Inferior parietal cortex (tissue), 1 donor: ENCODE results near the gene CTPS2.
"Not testable (repeated sequence)": the region's sequence is repeated elsewhere in the genome, so short reads cannot be mapped to it uniquely, and the experiment has no call there.

Experiments
- DNase-seq: peaks from one replicate; pipeline ENCODE4 v3.0.0-alpha.2; 2016; ENCODE audit errors: extremely low spot score

Gene CTPS2

GRCh38 chrX:16603822-16604221, 108.6 kb downstream of the CTPS2 start:
- DNase-seq, result no peak

DNA sequence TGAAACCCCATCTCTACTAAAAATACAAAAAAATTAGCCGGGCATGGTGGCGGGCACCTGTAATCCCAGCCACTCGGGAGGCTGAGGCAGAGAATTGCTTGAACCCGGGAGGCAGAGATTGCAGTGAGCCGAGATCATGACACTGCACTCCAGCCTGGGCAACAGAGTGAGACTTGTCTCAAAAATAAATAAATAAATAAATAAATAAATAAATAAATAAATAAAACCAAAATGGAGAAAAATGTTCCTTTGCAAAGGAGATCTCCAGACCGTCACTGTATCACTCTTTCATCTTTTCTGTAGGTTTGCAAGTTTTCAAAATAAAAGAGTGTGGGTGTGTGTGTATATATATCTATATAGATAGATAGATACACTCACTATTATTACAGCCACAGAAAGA, 109.2 kb downstream of the CTPS2 start:
- not testable (repeated sequence) for DNase-seq

- no peak for DNase-seq
These were observed 110.6 kb downstream of the CTPS2 start for GRCh38 chrX:16601885-16602284.

- no peak for DNase-seq
These were observed 118.0 kb downstream of the CTPS2 start for GRCh38 chrX:16594490-16594889.

DNA sequence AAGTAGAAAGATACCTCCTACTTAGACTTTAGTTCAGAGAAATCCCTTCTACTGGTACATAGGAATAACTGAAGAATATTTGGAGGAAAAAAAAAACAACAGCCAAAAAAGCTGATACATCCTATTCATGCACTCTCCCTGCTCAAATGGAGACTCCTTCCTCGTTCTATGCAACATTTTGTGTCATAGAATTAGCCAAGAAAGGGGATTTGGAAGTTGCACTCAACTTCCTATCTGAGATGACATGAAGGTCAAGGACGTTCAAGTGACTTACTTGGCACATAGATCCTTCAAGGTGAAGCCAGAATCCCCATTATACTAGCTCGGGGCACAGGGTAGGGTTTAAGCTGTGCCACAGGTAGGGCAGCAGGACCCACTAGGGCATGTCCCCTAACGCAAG, 118.7 kb downstream of the CTPS2 start:
- no peak for DNase-seq

DNA sequence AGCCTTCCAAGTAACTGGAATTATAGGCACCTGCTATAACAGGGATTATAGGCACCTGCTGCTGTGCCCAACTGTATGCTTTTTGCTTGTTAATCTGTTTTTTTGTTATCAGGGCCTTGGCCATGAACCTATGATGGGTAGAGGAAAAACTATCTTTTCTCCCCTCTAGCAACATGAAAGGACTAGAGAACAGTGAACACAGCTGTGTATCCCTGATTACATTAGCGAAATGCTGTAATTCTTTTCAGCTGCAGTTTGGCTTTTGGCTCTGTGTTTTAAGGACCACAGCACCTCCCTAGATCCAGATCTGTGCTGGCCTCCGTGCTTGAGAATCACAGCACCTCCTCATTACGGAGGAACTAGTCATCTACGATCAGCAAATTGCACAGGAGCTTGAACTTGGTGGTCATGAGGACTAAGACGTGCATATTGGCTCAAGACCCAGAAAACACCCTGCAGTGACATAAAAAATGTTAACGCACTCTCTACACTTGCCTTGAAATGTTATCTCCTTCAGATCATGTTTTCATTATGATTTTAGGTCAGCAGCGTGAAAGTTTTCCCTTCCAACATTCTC, 120.2 kb downstream of the CTPS2 start:
- DNase-seq, result no peak

DNA sequence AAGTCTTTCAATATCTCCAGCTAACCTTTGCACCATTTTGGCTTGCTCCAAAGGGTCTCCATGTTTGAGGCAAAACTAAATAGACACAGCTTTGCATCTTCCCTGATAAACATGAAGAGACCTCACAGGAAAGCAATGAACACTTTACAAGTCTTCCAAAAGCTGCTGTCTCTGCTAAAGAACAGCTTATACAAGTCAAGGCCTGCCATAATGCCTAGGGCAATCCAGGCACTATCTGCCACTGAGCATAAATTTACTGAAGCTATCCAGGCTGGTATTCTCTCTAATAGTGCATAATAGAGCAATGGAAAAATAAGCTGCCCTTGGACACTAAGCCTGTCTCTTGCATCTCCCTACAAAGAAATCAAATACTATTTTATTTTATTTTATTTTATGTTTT, 122.6 kb downstream of the CTPS2 start:
- DNase-seq, result no peak

DNA sequence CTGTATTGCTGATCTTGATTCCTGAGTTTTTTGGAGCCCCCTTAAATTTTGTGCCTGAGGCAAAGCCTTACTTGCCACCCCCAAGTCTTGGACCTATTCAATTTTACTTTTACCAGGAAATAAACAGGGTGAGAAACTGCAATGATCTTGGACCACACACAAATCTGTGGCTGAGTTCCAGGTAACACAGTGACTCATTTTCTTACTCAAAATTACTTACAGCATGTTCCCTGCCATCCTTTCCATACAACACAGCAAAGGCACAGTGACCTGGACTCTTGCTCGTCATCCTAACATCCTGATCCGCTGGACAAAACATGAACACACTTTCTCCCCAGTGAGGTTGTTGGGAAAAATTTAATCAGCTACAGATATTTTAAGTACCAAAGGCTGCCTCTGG, 123.3 kb downstream of the CTPS2 start:
- DNase-seq, result no peak

DNA sequence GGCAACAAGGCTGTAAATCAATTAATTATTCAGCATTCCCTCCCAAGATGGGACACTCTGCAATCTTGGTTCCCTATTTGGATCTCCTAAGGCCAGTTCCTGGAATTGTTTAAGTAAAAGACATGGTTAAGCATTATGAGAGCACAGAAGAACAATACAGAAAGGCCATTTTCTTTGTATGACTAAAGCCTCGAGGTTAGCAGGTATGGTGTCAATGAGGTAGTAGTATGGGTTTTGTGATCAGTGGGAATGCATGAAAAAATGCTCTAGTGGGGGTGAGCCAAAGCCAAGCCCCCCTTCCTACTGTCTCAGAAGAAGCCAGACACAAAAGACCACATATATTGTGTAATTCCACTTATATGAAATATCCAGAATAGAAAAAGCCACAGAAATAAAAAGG, 124.2 kb downstream of the CTPS2 start:
- no peak for DNase-seq

DNA sequence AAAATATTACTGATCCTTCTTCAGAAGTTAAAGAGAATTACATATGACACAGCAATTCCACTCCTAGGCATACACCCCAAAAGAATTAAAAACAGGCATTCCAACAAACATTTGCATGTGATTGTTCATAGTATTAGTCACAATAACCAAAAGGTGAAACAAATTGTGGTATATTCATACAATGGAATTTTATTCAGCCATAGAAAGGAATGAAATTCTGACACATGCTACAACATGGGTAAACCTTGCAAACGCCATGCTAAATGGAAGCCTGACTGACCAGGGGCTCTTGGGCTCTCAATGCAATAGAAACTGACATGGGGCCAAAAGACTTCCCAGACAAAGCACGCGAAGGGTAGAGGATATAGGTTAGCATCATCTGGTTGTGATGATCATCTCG, 124.6 kb downstream of the CTPS2 start:
- DNase-seq, result no peak

- DNase-seq, result no peak
These were observed 125.9 kb downstream of the CTPS2 start for GRCh38 chrX:16586377-16587112.

- no peak for DNase-seq
These were observed 126.7 kb downstream of the CTPS2 start for GRCh38 chrX:16585486-16586376.

DNA sequence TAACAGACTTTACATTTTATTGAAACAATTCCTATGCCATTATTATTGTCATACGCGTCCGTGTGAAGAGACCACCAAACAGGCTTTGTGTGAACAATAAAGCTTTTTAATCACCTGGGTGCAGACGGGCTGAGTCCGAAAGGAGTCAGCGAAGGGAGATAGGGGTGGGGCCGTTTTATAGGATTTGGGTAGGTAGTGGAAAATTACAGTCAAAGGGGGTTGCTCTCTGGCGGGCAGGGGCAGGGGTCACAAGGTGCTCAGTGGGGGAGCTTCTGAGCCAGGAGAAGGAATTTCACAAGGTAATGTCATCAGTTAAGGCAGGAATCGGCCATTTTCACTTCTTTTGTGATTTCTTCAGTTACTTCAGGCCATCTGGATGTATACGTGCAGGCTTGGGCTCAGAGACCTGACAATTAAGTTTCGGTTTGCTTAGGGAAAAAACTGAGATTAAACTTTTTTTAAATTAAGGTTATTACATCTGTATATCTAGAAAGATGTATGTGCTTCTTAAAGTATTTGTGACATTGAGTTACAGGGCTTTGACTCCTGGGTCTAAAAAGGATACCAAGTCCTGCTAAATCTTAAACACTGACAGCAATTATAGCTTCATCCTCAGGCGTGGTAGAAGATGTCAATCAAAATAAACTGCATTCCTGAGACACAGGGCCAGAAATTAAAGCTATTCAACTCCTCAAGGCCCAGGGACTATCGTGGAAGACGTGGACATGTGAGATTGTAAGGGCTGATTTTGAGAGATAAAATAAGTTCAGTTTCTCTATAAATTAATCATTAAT, 132.3 kb downstream of the CTPS2 start:
- DNase-seq, result not testable (repeated sequence)

GRCh38 chrX:16579517-16579916, 133.0 kb downstream of the CTPS2 start:
- DNase-seq, result no peak

- no peak for DNase-seq
These were observed 134.3 kb downstream of the CTPS2 start for GRCh38 chrX:16578218-16578617.

DNA sequence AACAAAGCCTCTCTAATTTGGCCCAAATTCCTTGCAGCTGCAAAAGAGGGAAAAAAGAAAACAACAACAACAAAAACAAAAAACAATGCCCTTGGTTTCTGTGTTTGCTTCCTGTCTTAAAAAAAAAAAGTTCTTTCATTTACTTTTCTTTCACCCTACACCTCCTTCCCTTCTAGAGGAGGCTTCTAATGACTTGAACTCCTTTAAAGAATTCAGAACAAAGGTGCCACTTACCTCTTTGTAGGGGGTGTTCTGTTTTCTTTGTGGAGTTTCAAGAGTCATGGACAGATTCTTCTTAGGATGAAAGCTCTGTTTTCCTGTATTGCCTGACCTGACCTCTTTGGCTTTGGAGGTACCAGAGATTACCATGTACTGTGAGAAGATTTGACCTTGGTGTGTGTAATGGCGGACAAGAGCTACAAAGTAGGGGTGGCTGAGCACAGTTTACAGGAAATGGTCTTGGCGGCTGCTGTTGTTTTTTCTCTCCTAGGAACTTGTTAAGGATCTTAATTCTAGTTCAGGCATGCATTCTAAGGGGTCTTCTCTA, 134.9 kb downstream of the CTPS2 start:
- no peak for DNase-seq

- not testable (repeated sequence) for DNase-seq
These were observed 137.1 kb downstream of the CTPS2 start for GRCh38 chrX:16575388-16575787.

GRCh38 chrX:16573781-16574180, 138.7 kb downstream of the CTPS2 start:
- DNase-seq, result no peak

GRCh38 chrX:16567681-16568080, 144.8 kb downstream of the CTPS2 start:
- DNase-seq, result no peak

DNA sequence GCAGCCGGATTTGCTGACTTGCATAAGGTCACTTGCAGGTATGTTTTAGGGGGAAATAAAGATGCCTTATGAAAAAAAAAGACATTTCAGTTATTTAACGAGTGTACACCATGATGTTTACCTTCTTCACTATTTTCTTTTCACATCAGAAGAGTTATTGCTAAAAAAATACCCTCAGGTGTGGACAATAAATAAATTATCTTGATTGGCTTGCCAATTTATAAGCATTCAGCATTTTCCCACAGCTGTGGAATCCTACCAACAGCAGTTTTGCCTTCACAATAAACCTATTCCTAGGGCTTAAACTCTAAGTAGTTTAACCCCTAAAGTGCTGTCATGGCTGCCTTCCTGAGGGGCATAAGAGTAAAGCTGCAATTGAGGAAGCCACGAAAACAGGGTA, 145.9 kb downstream of the CTPS2 start:
- DNase-seq, result no peak

DNA sequence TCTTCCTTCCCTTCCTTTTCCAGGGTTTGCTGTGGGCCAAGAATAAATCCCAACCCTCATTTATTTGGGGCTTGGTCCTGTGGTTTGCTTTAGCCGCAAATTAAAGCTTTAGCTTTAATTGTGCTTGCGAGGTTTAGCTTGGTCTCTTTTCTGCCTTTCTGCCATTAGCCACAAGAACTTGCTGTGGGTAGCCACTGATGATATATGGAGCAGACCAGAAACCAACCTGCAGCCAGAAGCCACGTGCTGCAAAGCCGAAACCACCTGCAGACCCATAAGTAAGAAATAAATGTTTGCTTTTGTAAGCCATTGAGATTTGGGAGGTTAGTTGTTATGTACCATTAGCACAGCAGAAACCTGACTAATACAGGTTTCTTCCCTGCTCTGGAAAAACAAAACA, 152.3 kb downstream of the CTPS2 start:
- DNase-seq, result no peak

GRCh38 chrX:16559206-16559619, 153.3 kb downstream of the CTPS2 start:
- DNase-seq, result no peak
